ENCODE data around the gene PSMD10.

GRCh38 chrX:108122748-108123147 is 31.4 kb upstream of the PSMD10 start:
- TF ChIP-seq CTCF (IDR thresholded peaks at IDR 0.05; ENCODE audit: low read length) (no peak), EZH2 (optimal IDR thresholded peaks at IDR 0.05; ENCODE audit: low read depth, low read length) (no peak), EZH2phosphoT487 (IDR thresholded peaks at IDR 0.05; ENCODE audit: low read length) (no peak)

Data from MM.1S (cell line).